Right cardiac atrium (tissue), 5 donors: Measurements from ENCODE around the gene SLC39A6. TPM values are rescaled to one million over a fixed set of nuclear protein-coding genes. Genes with fewer than 3 reads are reported as not detected.
"Not testable (repeated sequence)": the region's sequence is repeated elsewhere in the genome, so short reads cannot be mapped to it uniquely, and the experiment has no call there.

Experiments used
- ATAC-seq, 2 donors: fragments of 200-7000 bp; cut with Tn5 transposase; one replicate each; pipeline versions ENCODE4 v1.8.0 to v1.9.1; 2020; ENCODE audit warnings: moderate library complexity in 2 of 2, mild to moderate bottlenecking in 1 of 2
- DNase-seq, 3 donors: peaks; one replicate each; pipeline ENCODE4 v3.0.0-alpha.2; 2020
- H3K27ac ChIP-seq: one replicate; pipeline ENCODE4 v1.5.1; 2013; ENCODE audit warnings: mild to moderate bottlenecking, low read length, control low read depth, moderate library complexity
- H3K27me3 ChIP-seq: one replicate; pipeline ENCODE4 v1.6.1; 2013; ENCODE audit not compliant: control insufficient read depth, insufficient read depth
- H3K4me1 ChIP-seq: one replicate; pipeline ENCODE4 v1.6.1; 2013; ENCODE audit warnings: low read length; ENCODE audit not compliant: control insufficient read depth, insufficient read depth
- H3K4me3 ChIP-seq: one replicate; pipeline ENCODE4 v1.5.1; 2013; ENCODE audit warnings: low read length, control low read depth
- H3K9me3 ChIP-seq: one replicate; pipeline ENCODE4 v1.6.1; 2013; ENCODE audit warnings: low read length; ENCODE audit not compliant: control insufficient read depth
- WGBS: extraction: QIAGEN DNeasy Blood & Tissue Kit; methylation state at CpG from one replicate; pipeline ENCODE4 v1.1.7; 2013; 5-methylcytosine and 5-hydroxymethylcytosine counted together
- intact Hi-C, 4 donors: fragments of 100-400 bp; cut with DNase I; formaldehyde crosslinking; loops; one replicate each; pipeline versions ENCODE4 v1.11.0 to v1.14.0; 2022 to 2023
- polyA plus RNA-seq: library from polyadenylated mRNA; stranded (reverse); fragments of 200-250 nt; gene quantifications from one replicate; pipeline ENCODE4 v1.2.3, GENCODE V29; 2013
- total RNA-seq, 4 donors: library from RNA; stranded (reverse); fragmentation: NEBNext Ultra II Directional; extraction: Animal tissue kit (Norgen Biotek cat#: 25700); gene quantifications; one replicate each; pipeline ENCODE4 v1.2.1, GENCODE V29; 2021
- donor health status: healthy with polysubstance abuse.
- donor health status: DM: no; HTN: yes; CAD: no.
- donor health status: DM: no; HTN: no; CAD: no.
- donor health status: DM: no; HTN: yes; CAD: no; lungs with severe emphysema.
- donor health status: DM: yes; HTN: yes; CAD: no.

Gene SLC39A6
- total and polyA plus RNA-seq, 5 donors = 5.5 to 17.1 (median 14.0) TPM

GRCh38 chr18:36124841-36125240, 4.3 kb downstream of the SLC39A6 start:
- no peak for DNase-seq
- H3K27ac ChIP-seq = no peak overlapping the region
- no peak for ATAC-seq
- no peaks in the 10 kb centered on the region for H3K4me1 ChIP-seq
- no peaks in the 10 kb centered on the region for H3K27me3 ChIP-seq
- H3K4me3 ChIP-seq = no peak overlapping the region
- H3K9me3 ChIP-seq = no peaks in the 10 kb centered on the region
- 91% methylated on average over 4 of the region's 4 CpGs for WGBS
- intact Hi-C loops = loop anchor here in 1 of 4 donors (10.0 kb wide), 1 partner anchor 60 kb away; the partner anchor contains the start of gene RPRD1A

- WGBS = 92% methylated on average over 3 of the region's 3 CpGs
- no peaks in the 10 kb centered on the region for H3K4me1 ChIP-seq
- H3K27ac ChIP-seq = no peak overlapping the region
- no peak overlapping the region for H3K4me3 ChIP-seq
- ATAC-seq (no peak), DNase-seq (no peak)
- no peaks in the 10 kb centered on the region for H3K27me3 ChIP-seq
- no peaks in the 10 kb centered on the region for H3K9me3 ChIP-seq
- intact Hi-C loops = loop anchor here in 1 of 4 donors (10.0 kb wide), 1 partner anchor 55 kb away; the partner anchor contains the start of gene RPRD1A
Observed at GRCh38 chr18:36120297-36120696, 8.8 kb downstream of the SLC39A6 start.

GRCh38 chr18:36116771-36117170, 12.4 kb downstream of the SLC39A6 start:
- 91% methylated on average over 11 of the region's 11 CpGs for WGBS
- not testable (repeated sequence) for H3K4me1 ChIP-seq, H3K4me3 ChIP-seq, DNase-seq, ATAC-seq, H3K27me3 ChIP-seq, H3K9me3 ChIP-seq, H3K27ac ChIP-seq
- intact Hi-C loops = loop anchor here in 2 of 4 donors (5.0 to 10.0 kb wide), 2 partner anchors 34 to 48 kb away; no protein-coding TSS in a partner anchor

GRCh38 chr18:36114738-36115137, 14.4 kb downstream of the SLC39A6 start:
- WGBS = 88% methylated on average over 1 of the region's 1 CpG
- Histone ChIP-seq H3K4me3 (no peak overlapping the region), H3K27ac (no peak overlapping the region), H3K4me1 (no peaks in the 10 kb centered on the region), H3K9me3 (no peaks in the 10 kb centered on the region), H3K27me3 (no peaks in the 10 kb centered on the region)
- ATAC-seq (no peak), DNase-seq (no peak)
- intact Hi-C loops = loop anchor here in 2 of 4 donors (5.0 to 10.0 kb wide), 2 partner anchors 32 to 50 kb away; no protein-coding TSS in a partner anchor

- DNase-seq (no peak), ATAC-seq (no peak)
- intact Hi-C loops = loop anchor here in 1 of 4 donors (10.0 kb wide), 1 partner anchor 51 kb away; no protein-coding TSS in a partner anchor
- Histone ChIP-seq H3K4me1 (no peaks in the 10 kb centered on the region), H3K27ac (no peak overlapping the region), H3K27me3 (no peaks in the 10 kb centered on the region), H3K9me3 (no peaks in the 10 kb centered on the region), H3K4me3 (no peak overlapping the region)
- WGBS = 83% methylated on average over 4 of the region's 4 CpGs
Observed at GRCh38 chr18:36114251-36114650, 14.9 kb downstream of the SLC39A6 start.

- H3K9me3 ChIP-seq = no peaks in the 10 kb centered on the region
- DNase-seq (no peak), ATAC-seq (no peak)
- H3K27ac ChIP-seq = no peak overlapping the region
- H3K4me3 ChIP-seq = no peak overlapping the region
- H3K4me1 ChIP-seq = no peaks in the 10 kb centered on the region
- intact Hi-C loops = loop anchor here in 1 of 4 donors (10.0 kb wide), 1 partner anchor 52 kb away; no protein-coding TSS in a partner anchor
- no peaks in the 10 kb centered on the region for H3K27me3 ChIP-seq
Observed at GRCh38 chr18:36112302-36112701, 16.8 kb downstream of the SLC39A6 start.

GRCh38 chr18:36109737-36110136, 19.4 kb downstream of the SLC39A6 start:
- Histone ChIP-seq H3K4me3 (no peak overlapping the region), H3K27ac (no peak overlapping the region), H3K27me3 (no peaks in the 10 kb centered on the region), H3K9me3 (no peaks in the 10 kb centered on the region), H3K4me1 (no peaks in the 10 kb centered on the region)
- ATAC-seq = no peak
- no peak for DNase-seq
- 95% methylated on average over 1 of the region's 1 CpG for WGBS
- intact Hi-C loops = loop anchor here in 1 of 4 donors (10.0 kb wide), 1 partner anchor 55 kb away; no protein-coding TSS in a partner anchor

GRCh38 chr18:36108601-36109000, 20.5 kb downstream of the SLC39A6 start:
- Histone ChIP-seq H3K27me3 (no peaks in the 10 kb centered on the region), H3K4me1 (no peaks in the 10 kb centered on the region), H3K4me3 (no peak overlapping the region), H3K9me3 (no peaks in the 10 kb centered on the region), H3K27ac (no peak overlapping the region)
- intact Hi-C loops = no loop called here
- DNase-seq (no peak), ATAC-seq (no peak)
- 95% methylated on average over 5 of the region's 5 CpGs for WGBS

- WGBS = 46% methylated on average over 2 of the region's 2 CpGs
- no peak overlapping the region for H3K4me3 ChIP-seq
- no peaks in the 10 kb centered on the region for H3K9me3 ChIP-seq
- no peak overlapping the region for H3K27ac ChIP-seq
- no peaks in the 10 kb centered on the region for H3K4me1 ChIP-seq
- no peak for DNase-seq
- H3K27me3 ChIP-seq = no peaks in the 10 kb centered on the region
- intact Hi-C loops = no loop called here
- no peak for ATAC-seq
Observed at GRCh38 chr18:36108196-36108595, 20.9 kb downstream of the SLC39A6 start.

- Histone ChIP-seq H3K4me3 (no peak overlapping the region), H3K27me3 (no peaks in the 10 kb centered on the region), H3K9me3 (no peaks in the 10 kb centered on the region), H3K4me1 (no peaks in the 10 kb centered on the region), H3K27ac (no peak overlapping the region)
- ATAC-seq = no peak
- DNase-seq = no peak
- intact Hi-C loops = no loop called here
Observed at GRCh38 chr18:36107477-36107876, 21.7 kb downstream of the SLC39A6 start.

GRCh38 chr18:36104749-36105148, 24.4 kb downstream of the SLC39A6 start:
- Histone ChIP-seq H3K27me3 (no peaks in the 10 kb centered on the region), H3K27ac (no peak overlapping the region), H3K4me3 (no peak overlapping the region), H3K4me1 (no peaks in the 10 kb centered on the region), H3K9me3 (no peaks in the 10 kb centered on the region)
- DNase-seq (no peak), ATAC-seq (no peak)
- intact Hi-C loops = loop anchor here in 1 of 4 donors (5.0 kb wide), 1 partner anchor 178 kb away; no protein-coding TSS in a partner anchor
- 87% methylated on average over 2 of the region's 2 CpGs for WGBS

GRCh38 chr18:36101943-36102342, 27.2 kb downstream of the SLC39A6 start:
- Histone ChIP-seq H3K27me3 (no peaks in the 10 kb centered on the region), H3K27ac (no peak overlapping the region), H3K4me3 (no peak overlapping the region), H3K9me3 (no peaks in the 10 kb centered on the region), H3K4me1 (no peaks in the 10 kb centered on the region)
- ATAC-seq (no peak), DNase-seq (no peak)
- WGBS = 95% methylated on average over 7 of the region's 7 CpGs
- intact Hi-C loops = loop anchor here in 1 of 4 donors (5.0 kb wide), 1 partner anchor 180 kb away; no protein-coding TSS in a partner anchor
